SK-N-DZ (cell line): ENCODE measurements around the gene GLI2.

Experiments
- DNase-seq: peaks from one replicate; pipeline ENCODE4 v3.0.0-alpha.2; 2015; ENCODE audit warnings: low spot score

The GLI2 gene

DNA sequence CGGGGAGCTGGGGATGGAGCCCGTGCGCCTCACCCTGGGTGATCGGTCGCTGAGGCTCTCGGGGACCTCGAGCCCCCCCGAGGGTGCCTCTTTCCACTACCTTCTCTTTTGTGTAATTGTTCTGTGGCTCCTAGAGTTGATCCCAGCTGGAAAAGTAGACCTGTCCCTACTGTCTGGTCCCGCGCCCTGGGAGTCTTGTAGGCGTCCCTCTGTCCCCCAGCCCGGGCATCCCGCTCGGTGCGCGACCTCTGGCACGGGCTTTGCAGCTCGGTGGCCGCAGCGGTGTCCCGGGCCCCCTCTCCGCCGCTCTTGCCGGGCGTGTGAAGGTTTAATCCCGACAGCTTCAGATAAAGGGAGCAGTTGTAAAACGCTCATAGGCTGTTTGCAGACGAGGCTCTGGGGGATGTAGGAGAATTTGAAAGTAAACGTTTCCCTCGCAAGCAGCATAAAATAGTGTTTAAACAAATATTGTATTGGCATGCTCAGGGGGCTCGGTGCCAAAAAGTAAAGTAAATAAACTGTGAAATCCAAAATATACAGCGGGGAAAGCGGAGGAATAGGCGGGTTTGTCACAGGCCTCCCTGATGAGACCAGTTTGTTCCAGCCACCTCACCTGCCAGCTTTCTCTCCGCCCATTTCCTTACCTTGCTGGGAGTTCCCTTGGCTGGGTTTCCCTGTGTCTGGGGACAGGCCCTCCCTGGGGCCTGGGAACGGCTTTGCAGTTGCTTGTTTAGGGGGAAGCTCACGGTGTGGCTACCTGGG is 1.9 kb downstream of the GLI2 start:
- DNase-seq: no peak

DNA sequence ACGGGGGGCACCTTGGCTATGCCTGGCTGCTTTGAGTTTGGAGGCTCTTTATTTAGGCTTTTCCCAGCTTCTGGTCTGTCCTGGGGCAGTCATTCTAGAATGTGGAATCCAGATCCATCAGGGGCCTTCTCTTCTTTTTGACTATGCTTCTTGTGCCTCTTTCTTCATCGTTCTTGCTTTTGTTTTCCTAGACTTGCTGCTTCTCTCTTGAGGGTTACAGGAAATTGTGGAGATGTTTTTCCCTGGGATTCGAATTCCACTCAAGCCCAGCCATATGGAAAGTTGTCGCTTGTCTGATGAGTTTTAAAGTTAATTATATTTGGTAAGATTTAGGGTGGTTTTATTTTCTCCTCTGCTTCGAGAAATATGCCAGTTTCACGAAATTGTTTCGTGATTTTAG is 2.4 kb downstream of the GLI2 start:
- no peak for DNase-seq

DNA sequence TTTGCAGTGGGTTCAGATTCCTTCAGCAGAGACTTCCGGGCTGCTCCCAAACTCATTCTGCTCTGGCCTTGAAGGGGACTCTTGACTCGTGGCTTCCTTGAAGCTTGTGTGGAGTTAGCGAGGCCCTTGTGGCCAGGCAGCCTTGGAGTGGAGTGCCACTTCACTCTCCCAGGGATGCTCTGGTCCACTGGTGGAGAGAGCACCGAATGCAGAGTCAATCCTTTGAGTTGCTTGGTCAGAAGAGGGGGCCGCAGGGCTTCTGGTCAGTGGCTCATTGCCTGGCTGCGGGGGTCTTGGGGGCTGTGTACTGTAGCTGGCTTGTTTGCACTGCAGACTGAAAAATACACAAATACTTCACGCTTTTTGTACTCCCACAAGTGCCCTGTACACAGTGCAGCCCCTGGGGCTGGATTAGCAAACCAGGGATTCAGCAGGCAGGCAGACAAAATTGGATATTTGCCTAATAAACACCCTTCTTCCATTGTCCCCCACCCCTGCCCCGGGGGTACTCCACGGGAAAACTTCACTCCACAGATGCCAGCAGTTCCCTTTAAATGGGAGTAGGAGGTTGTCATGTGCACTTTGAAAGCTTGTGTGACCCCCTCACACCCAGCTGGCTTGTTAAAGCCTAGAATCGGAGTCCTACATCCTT is 3.2 kb downstream of the GLI2 start:
- no peak for DNase-seq

DNA sequence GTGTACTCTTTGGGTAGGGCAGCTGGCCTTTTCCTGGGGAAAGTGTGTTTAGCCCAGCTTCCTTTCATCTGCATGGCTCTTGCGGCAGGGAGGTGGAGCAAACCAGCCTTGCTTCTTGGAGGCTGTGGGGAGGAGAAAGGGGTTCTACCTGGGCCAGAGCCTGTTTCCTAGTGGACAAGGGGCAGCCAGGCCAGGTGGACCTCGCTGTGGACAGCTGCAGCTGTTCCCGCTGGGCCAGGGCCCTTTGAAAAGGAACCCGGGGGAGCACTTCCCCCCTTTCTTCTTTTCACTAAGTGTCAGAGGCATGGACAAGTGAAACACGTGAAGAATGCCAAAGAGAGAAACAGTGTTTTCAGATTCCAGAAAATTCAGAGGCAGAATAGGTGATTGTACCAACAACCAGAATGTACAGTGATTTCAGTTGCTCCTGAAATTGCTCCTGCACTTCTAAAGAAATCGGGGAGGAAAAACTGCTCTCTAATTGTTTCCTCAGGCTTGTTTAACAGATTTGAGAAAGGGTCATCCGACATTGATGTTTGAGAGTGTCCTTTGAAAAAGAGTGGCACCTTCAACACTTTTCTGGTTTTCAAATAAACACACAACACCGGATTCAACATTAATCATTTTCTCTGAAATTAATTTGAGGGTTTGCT is 3.9 kb downstream of the GLI2 start:
- no peak for DNase-seq

DNA sequence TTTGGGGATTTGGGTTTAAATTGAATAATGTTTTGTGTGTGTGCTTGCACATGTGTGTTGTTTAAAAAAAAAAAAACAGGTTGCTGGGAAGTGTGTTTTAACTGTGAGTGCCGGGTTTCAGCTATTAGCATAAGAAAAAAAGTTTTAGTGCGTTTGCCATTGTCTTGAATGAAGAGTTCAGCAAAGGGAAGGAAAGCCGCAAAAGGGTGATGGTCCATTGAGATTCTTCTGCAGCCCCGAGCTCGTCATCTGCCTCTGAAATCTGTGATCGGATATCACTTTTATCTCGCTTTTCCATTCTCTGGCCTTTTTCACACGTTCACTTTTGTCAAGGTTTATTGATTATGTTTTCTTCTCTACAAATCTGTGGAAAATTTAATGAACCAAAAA is 4.7 kb downstream of the GLI2 start:
- DNase-seq: no peak

DNA sequence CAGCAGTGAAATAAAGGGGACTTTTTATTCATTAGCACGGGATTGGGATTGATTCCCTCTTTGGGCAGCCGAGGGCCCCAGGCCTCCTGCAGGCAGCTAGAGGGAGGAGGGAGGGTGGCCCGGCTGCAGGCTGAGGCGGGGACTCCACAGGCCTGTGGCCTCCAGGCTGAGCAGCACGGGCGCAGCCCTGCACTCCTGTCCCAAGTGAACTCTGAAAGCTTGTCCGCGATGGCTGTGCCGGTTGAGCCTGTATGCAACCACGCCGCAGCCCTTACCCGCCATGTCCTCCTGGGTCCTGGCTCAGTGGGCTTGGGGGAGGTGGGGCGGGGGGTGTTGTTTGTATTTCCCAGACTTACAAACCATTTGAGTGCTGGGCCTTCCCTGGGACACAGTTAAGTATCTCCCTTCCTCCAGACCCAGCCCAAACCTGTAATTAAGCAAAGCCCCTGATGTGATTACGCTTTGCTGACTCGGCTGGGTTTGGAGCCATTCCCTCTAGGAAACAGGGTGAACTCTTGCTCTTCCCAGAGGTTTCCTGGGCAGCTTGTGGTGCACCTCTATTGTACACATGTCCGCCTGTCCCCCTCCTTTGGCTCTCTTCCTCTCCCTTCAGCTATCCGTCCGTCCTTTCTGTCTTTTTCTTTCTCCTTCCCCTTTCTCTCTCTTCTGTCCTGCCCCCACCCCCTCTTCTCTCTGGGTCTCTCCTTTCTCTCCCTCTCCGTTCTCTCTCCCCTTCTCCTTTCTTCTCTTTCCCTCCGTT is 5.3 kb downstream of the GLI2 start:
- DNase-seq: peak; percentile 63

DNA sequence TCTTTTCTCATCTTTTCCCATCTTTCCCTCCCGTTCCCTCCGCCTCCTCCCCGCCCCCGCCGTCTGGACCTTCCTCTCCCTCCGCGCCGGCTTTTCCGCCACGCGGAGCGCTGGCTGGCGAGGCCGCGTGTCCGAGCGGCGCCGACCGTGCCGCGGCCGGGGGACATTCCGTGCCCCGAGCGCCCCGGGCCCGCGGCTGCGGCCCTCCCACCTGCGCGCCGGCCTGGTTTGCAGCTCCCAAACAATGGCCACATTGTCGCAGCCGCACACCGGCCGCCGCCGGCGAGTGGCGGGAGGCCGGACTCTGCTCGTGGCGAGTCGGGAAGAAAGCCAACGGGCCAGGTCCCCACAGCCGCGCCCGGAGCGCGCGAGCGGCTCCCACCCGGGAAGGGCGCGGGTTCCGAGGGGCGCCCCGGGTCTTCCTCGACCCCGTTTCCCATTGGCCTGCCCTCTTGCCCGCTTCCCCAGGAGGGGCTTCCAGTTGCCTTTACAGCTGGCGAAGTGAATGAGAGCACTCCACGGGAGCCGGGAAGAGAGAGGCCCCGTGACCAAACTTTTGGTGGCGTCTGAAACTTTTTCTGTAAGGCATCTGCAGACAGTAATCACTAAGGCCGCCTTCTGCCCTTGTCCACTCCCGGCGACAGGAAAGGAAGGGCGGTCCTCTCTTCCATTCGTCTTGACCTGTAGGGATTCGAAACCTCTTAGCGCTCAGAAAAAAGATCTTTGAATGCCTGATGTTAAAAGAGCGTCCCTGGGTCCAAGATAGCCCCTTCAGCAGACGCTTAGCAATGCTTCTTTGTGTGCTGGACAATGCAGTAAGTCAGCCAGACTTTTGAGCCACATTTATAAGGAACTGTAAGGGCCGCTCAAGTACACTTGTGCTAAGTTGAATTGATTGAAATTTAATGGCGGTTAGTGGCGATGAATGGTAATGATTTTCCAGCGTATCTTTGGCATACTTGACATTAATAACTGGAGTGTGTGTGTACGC is 6.2 kb downstream of the GLI2 start:
- DNase-seq: no peak

DNA sequence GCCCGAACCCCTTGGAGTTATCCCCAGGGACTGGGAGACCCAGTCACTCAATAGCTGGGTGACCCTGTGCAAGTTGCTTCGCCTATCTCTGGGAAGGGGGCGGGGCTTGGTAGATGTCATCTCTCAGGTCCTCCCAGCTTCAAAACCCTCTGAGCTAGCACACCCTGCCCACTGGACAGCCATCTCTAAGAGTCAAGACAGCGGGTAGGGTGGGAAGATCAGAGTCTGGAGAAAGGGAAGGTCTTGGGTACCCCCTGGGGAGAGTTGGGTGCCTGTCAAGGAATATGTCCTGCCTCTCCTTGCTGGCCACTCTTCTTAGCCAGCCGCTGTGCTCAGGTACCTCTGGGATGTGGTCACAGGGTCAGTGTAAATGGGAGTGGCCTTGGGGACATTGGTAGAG is 8.0 kb downstream of the GLI2 start:
- DNase-seq: no peak

DNA sequence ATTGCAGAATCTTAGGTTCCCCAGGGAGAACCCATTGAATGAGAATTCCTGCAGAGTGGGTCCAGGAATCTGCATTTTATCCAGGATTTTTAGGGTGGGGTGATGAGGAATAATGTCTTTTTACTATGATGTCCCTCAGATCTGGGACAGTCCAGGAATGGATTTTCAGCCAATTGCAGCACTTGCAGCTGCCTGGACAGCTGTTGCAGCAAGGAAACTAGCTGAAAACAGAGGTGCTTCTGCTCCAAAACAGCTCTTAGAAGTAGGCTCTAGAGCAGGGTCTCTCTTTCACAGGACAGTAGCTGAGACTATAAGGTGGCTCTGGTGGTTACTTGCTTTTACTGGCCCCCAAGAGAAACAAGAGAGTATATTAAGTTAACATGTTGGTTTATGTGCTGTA is 9.1 kb downstream of the GLI2 start:
- DNase-seq: no peak

DNA sequence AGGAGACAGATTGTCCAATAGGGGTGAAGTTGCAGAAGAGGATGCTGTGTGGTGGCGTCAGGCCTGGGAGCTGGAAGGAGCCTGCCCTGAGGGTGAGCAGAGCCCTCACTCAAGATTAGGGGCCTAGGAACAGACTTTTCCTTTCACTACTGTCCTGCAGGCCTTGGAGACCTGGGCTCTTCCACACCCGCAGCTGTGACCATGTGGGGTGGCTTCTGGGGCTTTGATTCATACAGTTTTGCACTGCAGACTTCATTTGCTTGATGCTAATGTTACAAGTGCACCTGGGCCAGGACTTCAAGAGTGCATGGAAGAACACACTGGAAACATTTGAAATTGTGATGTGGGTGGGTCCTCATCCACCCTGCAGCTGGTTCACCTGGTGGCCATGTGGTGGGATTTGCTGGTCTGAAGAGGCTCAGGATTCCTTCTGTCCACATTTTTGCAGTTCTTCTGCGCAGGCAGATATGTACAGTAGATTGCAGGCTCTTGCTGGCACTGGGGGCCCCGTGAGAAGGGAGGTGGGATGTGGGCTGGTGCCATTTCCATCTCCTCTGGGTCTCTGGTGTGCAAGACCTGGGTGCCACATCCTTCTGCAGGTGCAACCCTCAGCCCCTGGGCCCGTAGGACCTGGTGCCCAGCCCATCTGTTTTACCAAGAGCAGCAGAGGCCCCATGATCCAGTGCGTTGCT is 9.9 kb downstream of the GLI2 start:
- no peak for DNase-seq

DNA sequence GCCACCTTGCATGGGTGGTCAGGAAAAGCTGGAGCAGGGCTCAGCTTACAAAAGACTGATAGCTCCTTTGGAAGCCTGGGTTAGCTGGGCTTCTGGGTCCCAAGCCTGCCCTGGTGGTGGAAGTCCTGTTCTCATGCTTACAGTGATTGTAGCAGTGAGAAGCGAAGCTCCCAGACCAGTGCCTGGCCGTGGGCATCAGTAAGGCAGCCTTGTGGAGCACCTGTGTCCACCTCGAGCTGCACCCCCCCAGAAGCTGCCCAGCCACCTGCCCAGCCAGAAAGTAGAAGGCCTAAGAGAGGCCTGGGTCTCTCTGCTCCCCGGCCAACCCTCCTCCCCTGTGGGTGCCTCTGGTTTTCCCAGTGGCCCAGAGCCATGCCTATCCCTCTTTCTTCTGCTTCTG is 10.5 kb downstream of the GLI2 start:
- DNase-seq: no peak

DNA sequence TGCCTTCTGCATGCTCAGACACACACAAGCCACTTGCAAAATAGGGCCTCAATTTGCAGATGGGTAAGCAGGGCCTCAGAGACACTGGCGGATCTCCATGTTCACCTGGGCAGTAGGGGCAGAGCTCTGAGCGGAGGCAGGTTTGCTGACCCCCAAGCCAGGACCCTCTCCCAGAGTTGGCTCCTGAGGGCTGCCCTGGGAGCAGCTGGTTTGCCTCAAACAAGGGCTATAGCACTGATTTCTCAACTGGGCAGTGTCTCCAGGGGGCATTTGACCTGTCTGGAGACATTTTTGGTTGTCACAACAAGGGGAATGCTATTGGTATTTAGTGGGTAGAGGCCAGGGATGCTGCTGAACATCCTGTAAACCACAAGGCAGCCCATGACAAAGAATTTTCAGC is 11.6 kb downstream of the GLI2 start:
- DNase-seq: no peak

DNA sequence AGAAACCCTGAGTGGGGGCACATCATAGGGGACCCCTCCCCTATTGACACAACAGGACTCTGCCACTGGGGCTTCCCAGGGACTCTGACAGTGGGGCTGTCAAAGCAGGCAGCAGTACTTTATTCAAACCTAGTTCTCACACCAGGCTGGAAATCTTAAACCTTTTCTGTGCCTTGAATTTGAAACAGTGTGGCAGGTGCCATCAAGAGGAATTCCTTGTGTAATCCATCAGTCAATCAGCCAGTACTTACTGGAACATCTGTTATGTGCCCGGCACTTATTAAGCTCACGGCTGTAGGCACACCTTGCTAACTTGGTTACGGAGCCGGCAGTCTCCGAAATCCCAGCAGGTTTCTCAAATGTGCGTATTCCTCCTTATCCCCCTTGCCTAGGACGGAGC is 12.0 kb downstream of the GLI2 start:
- no peak for DNase-seq

DNA sequence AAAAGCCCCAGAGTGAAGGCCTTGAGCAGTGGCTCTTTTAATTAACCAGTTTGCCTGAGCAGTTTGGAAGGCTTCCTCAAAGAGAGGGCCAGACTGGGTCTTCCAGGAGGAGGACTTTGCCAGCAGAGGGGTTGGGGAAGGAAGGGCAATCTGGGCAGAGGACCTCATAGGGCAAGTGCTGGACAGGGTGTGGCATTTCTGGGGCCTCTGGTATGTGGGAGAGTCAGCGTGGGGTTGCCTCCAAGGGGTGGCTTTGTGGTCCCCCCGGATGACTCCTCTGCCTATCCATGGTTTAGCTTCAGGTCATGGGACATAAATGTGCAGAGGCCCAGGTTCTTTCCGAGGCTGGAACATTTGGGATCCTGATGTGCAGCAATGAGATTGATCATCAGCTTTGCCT is 12.6 kb downstream of the GLI2 start:
- DNase-seq: no peak

DNA sequence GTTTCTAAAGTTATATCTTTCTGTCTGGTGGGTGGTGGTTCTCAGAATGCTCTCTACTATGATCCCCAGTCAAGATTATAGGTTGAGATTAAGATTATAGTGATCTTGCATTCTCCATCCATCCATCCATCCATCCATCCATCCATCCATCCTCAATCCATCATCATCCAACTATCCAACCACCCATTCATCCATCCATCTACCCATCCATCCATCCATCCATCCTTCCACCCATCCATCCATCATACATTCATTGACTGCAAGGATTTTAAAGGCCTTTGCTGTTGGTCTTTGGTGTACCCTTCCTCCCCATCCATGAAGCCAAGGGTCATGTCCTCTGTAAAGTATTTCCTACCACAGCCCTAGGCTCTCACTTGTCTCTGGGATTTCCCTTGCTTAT is 13.1 kb downstream of the GLI2 start:
- DNase-seq: no peak

DNA sequence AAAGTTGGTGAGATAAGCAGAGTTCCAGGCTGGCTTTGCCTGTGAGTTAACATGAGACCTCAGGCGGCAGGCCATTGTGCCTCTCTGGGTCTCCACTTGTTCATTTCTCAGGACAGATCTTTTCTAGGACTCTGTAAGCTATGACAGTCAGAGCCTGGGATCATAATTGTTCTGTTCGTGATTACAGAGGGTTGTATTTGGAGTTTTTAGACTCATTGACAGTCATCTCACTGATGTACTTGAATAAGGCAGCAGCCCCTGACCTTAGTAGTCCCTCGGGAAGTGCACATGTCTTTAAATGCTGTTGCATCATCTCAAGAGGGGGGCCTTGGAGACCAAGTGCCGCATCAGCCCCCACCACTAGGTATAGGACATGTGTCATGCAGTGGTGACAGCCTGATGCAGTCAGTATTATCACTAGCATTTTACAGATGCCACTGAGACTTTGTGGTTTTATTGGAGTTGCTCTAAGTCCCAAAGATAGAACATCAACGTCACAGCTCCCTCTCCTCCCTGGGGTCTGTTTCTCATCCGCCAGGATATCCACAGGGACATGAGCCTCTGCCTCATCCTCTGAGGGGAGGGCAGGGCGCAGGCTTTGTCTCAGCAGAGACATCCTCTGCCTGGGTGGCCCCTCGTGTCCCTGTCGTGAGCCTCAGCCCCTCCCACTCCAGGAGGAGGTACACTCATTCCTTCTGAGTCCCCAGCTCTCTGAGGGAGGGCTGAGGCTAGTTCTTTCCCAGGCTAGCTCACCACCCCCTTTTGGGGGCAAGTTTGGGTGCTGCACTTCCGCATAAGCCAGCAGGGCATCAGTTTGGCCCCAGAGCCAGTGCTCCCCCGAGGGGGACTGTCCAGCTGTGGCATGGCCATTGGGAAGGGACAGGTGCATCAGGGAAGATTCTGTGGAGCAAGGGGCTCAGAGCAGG is 14.1 kb downstream of the GLI2 start:
- peak; percentile 17 for DNase-seq

DNA sequence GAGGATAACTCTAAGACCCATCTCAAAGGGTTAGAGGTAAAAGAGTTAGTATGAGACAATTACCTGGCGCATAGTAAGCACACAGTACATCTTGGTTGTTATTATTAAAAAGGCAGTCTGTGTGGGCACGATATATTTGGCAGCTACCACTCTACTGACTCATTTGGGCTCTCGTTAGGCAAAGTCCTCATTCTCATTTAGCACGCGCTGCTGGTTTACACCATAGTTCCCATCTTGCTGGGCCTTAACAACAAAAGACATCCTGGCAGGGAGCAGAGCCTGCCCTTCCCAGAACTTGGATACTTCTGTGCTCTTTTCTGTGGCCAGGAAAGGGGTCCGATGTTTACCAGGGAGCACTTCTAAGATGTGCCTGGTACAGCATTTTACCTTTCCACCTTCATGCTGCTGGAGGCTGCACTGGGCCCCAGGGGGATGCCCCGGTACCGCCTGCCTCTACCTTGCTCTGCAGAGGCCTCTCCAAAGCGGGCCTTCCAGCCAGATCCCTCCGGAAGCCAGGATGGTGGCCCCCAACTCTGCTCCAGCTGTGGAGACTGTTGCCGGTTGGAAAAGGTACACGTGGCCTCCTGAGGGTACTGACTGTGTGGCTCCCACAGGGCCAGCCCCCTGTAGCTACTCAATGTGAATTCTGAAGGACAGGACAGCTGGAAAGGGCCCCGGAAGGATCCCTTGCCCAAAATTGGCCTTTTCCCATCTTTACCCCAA is 15.0 kb downstream of the GLI2 start:
- DNase-seq: no peak

DNA sequence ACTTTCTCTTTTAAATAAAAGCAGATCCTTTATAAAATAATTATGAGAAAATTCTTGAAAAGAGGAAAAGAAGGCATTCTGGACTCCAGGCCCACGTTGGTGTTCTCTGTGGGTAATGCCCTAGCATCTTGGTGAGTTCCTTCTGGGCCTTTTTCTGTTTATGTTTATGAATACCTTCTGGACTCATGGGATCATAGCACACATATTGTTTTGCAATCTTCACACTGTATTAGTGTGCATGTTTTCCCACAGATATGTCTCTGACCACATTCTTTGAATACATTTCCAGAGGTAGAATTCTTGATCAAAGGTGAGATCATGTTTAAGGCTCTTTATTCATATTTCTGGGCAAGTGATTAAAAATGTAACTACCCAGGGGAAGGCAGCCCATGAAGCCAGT is 15.9 kb downstream of the GLI2 start:
- no peak for DNase-seq
